GM10266 (cell line): ENCODE measurements around the gene GNG12.

Source experiments
- DNase-seq: peaks from one replicate; pipeline ENCODE4 v3.0.0; 2012; ENCODE audit errors: extremely low spot score
- CTCF ChIP-seq: IDR thresholded peaks from 2 replicates; pipeline ENCODE4 v1.5.1; 2012; ENCODE audit warnings: mild to moderate bottlenecking, low read depth; ENCODE audit not compliant: control insufficient read depth, insufficient read depth; ENCODE audit errors: missing control alignments

GNG12 gene

DNA sequence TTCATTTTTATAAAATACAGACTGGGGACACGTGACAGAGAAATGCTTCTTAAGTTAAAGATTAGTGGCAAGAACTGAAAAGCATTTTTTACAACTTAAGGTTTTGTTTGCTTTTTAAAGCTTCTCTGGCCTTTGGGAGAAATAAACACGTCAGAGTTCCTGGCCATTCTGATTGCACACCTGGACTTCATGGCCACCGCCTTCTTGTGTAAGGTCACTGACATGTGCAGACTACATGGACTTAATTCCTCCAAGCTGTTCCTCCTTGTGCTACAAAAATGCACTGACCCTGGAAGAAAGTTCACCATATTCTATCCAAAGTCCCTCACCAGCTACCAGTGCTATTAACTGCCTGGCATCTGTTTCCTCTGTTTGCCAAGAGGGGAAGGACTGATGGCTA, 92.1 kb downstream of the GNG12 start:
- TF ChIP-seq CTCF = no peak
- no peak for DNase-seq

GRCh38 chr1:67740543-67740942, 92.7 kb downstream of the GNG12 start:
- no peak for TF ChIP-seq CTCF
- no peak for DNase-seq

DNA sequence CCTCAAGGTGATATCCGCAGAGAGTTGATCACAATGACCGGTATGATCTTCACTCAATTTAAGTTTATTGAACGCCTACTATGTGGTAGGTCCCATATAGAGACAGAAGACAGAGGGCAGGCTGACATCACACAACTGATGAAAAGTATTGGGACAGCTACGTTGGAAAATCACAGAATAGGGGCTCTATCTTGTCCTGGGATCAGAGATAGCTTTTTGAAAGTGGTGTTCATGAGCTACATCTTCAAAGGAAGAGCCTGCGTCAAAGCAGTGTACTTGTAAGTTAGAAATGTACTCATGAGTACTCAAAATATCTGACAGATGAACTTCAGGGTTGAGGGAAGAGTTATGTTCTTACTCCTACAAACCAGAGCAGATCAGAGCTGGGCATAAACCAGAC, 93.9 kb downstream of the GNG12 start:
- DNase-seq = no peak
- TF ChIP-seq CTCF = no peak

DNA sequence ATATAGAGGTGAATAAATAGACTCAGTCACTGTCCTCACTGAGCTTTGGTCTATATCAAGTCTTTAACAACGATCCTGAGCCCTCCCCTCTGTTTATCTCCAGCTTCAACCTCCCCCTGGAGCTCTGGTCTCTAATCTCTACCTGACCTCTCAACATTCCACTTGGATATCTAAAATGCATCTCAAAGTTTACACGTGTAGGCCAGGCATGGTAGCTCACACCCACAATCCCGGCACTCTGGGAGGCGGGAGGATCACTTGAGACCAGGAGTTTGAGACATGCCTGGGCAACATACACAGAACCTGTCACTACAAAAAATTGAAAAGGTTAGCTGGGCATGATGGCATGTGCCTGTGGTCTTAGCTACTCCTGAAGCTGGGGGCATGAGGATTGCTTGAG, 94.9 kb downstream of the GNG12 start:
- no peak for TF ChIP-seq CTCF
- DNase-seq = no peak

DNA sequence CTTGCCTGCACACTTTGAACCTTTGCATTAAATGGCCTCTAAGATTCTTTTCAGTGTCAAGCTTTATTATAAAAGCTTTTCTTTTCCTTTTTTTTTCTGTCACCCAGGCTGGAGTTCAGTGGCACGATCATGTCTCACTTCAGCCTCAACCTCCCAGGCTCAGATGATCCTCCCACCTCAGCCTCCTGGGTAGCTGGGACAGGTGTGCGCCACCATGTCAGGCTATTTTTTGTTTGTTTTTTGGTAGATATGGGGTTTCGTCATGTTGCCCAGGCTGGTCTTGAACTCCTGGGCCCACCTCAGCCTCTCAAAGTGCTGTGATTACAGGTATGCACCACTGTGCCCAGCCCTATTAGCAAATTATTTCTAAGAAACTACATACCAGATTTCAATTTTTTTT, 95.4 kb downstream of the GNG12 start:
- DNase-seq = no peak
- TF ChIP-seq CTCF = no peak

DNA sequence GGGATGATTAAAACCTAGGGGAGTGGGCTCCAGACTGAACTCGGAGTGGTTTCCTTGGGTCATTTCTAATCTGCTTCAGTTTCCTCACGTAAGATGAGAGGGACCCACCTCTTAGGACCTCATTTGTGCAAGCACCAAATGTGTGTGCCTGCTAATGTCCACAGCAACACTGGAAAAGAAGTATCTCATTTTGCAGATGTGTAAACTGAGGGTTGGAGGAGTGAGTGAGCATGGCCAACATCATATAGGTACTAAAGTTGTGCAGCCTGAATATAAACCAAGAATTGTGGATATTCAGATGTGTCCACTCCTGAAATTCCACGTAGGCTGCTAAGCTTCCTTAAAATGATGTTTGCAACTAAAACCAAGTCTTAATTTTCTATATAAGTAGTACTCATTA, 96.5 kb downstream of the GNG12 start:
- no peak for TF ChIP-seq CTCF

DNA sequence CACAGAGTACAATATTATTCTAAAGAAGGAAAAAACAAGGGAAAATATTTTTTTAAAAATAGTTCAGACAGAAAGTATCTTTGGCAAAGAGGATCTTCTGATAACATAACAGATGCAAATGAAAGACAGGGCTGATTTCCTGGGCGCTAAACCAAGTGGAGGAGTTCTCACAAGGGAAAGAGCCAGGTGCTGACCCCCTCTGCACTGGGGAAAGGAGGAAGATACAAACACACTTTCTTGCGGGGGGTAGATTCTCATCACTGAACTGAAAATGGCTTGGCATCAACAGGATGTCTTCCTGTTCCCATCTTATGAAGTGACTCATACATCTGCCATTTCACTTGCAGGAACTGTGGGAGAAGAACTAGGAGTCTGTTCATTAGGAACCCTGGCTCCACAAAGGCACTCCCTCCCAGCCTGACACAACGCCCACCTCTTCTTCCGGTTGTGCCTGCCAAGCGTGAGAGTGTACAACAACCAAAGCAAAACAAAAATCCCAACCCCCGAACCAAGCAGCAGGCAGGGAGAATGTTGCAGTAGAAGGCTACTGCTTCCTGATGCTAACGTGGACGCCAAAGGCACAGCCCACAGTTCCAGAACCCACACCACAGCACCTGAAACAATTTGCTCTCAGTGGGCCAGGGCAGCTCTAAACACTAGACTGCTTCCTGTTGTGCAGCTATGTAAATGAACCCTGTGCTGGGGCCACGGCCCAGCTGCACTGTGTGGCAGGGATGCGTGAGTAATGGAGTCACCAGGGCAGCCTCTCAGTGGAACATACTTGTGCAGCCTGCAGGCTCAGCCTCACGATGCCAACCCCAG, 97.2 kb downstream of the GNG12 start:
- peak; percentile 40 for DNase-seq

More for the DNA sequence above, 96.5 kb downstream of the GNG12 start:
- DNase-seq = no peak

More for the DNA sequence above, 97.2 kb downstream of the GNG12 start:
- TF ChIP-seq CTCF = no peak
